ENCODE measurements around the gene MRI1. TPM values are rescaled to one million over a fixed set of nuclear protein-coding genes. Genes with fewer than 3 reads are reported as not detected.
"Not testable (repeated sequence)": the region's sequence is repeated elsewhere in the genome, so short reads cannot be mapped to it uniquely, and the experiment has no call there.

Gene MRI1
- total RNA-seq, 2 donors from 2014 or later: 19.6 to 21.3 TPM

DNA sequence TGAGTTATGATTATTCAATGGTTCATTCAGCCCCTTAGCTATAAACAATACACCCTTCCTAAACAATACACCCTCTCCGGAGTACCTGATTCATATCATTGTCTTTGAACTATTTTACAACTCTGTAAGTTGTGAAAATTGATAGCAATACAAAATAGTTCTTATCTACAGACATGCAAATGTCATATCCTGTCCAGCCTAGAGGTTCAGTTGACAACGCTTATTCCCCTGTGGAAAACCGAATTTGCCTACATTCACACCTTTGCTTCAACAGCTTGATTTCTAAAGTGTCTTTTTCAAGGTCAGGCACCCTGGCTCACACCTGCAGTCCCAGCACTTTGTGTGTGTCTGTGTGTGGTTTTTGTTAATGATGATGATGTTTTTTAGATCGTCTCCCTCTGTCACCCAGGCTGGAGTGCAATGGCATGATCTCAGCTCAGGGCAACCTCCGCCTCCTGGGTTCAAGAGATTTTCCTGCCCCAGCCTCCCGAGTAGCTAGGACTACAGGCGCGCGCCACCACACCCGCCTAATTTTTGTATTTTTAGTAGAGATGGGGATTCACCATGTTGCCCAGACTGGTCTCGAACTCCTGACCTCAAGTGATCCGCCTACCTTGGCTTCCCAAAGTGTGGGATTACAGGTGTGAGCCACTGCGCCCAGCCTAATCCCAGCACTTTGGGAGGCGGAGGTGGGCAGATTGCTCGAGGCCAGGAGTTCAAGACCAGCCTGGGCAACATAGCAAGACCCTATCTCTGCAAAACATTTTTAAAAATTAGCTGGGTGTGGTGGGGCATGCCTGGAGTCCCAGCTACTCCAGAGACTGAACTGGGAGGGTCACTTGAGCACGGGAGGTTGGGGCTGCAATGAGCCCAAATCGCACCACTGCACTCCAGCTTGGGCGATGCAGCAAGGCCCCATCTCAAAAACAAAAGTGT lies 19.5 kb downstream of the MRI1 start:
- intact Hi-C loops (cut with DNase I): loop anchor here (5.0 to 10.0 kb wide), 2 partner anchors 78 to 1719 kb away; partner anchors contain the start of gene ZNF844 (in 1 of the 2)
- no peak for DNase-seq (ENCODE audit: low spot score)

DNA sequence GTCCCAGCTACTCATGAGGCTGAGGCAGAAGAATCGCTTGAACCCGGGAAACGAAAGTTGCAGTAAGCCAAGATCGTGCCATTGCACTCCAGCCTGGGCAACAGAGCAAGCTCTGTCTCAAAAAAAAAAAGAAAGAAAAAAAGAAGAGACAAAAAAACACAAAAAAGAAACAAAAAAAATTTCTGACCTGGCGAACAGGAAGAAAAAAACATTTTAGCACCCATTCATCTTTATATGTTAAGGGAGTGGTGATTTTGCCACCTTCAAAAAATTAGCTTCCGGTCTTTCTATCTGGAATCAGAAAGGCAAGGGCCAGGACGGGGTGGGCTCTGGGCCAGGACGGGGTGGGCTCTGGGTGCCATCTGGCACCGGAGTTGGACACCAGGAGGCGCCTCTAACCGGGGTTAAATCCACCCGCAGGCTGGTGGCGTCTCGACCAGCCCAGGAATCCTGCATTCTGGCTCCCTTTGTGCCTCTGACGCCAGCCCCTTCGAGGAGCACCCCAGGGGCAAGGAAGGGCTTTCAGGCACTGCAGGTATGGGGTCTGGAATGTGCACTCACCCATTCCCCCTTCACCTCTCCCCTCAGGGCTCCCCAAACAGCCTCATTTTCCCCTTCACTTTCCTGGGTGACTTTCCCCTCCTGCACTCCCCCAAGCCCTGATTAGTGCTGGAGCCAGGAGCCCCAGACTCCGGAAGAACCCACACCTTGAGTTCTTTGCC lies 20.6 kb downstream of the MRI1 start:
- peak; percentile 91 for DNase-seq (ENCODE audit: low spot score)
- intact Hi-C loops (cut with DNase I): loop anchor here (5.0 to 10.0 kb wide), 2 partner anchors 77 to 1720 kb away; partner anchors contain the start of gene ZNF844 (in 1 of the 2)

DNA sequence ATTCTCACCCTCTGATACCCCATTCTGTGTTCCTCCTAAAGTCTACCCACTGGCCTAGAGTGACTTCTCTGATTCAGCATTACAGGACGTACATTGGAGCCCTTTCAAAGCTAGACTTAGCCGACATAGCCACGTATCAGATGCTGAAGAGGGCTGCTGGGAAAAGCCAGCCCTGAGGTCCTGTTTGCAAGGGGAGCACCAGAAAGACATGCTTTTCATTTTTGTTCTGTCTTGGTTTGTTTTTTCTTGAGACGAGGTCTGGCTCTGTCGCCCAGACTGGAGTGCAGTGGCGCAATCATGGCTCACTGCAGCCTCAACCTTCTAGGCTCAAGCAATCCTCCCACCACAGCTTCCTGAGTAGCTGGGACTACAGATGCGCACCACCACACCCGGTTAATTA lies 24.7 kb downstream of the MRI1 start:
- intact Hi-C loops (cut with DNase I): loop anchor here in 1 of 2 donors (10.0 kb wide), 1 partner anchor 1724 kb away; the partner anchor contains the start of gene ZNF844

DNA sequence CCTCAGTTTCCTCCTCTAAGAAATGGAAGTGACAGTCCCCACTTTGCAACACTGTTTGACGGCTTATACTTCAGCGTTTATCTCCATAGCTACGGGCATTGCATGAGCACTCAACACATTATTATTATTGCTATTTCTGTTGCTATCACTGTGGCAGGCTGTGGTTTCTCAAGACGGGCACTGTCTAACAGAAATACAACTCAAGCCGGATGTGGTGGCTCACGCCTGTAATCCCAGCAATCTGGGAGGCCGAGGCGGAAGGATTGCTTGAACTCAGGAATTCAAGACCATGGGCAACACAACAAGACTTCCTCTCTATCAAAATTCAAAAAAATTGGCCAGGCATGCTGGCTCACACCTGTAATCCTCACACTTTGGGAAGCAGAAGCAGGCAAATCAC lies 26.0 kb downstream of the MRI1 start:
- intact Hi-C loops (cut with DNase I): no loop called here
- no peak for DNase-seq (ENCODE audit: low spot score)

More for the DNA sequence above, 24.7 kb downstream of the MRI1 start:
- DNase-seq (ENCODE audit: low spot score): no peak

DNA sequence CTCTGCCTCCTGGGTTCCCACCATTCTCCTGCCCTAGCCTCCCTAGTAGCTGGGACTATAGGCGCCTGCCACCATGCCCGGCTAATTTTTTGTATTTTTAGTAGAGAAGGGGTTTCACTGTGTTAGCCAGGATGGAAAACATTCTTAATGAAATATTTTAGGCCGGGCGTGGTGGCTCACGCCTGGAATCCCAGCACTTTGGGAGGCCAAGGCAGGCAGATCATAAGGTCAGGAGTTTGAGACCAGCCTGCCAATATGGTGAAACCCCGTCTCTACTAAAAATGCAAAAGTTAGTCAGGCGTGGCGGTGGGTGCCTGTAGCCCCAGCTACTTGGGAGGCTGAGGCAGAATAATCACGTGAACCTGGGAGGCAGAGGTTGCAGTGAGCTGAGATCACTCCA lies 29.0 kb downstream of the MRI1 start:
- intact Hi-C loops (cut with DNase I); DNase-seq (ENCODE audit: low spot score): not testable (repeated sequence)

DNA sequence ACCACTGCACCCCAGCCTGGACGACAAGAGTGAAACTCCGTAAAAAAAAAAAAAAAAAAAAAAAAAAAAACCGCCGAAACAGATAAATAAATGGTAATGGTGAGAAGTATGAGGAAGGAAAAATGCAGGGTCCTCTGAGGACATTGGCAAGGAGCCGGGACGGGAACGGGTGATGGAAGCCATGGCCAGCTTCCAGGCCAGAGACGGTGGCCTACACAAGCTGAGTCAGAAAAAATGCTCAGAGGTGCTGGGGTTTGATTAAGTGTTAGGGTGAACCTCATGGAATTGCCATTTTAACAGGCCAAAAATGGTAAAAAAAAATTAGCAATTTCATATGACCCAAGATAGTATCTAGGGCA lies 30.1 kb downstream of the MRI1 start:
- intact Hi-C loops (cut with DNase I): no loop called here
- peak; percentile 93 for DNase-seq (ENCODE audit: low spot score)

DNA sequence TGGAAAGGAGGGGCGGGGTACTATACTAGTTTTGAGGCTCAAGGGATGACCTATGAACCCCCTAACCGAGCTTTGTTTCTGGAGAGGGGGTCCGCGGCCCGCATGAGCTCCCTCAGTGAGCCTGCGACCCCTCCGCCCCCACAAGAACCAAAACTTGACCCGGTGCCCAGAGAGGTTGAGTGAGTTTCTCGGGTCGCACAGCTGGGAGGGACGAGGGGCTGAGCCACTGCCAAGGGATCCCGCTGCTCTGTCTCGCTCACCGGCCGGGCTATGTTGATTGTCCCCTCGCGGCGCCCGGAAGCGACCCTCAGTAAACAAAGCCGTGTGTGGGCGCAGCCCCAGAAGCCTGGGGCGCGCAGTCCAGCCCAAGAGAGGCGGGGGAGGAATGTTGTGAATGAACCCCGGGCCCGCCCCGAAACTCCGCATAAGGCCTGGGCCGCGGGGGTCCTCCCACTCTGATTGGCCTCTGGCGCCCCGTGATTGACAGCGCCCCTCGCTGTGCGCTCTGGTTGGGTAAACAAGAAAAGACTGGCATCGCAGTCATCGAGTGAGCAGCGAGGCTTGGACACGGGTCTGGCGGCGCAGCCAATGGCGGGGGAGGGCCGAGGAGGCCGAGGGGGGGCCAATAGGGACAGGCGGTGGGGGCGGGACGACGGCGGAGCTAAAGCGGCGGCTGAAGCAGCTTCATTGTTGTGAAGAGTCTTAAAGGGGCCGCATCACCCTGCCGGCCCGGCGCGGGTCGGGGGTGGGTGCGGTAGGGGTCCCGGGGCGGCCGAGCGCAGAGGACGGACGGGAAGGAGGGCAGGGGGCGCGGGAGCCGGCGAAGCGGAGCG lies 30.7 kb downstream of the MRI1 start, which contains the start of gene ZSWIM4:
Gene ZSWIM4, plus strand, starts transcription at position 687 of the 833 bp plus-strand sequence. CDS start 206 bp downstream, outside the sequence.
- peak; percentile 99 for DNase-seq (ENCODE audit: low spot score)
- intact Hi-C loops (cut with DNase I): loop anchor here in 1 of 2 donors (5.0 kb wide), 1 partner anchor 37 kb away; no protein-coding TSS in a partner anchor

DNA sequence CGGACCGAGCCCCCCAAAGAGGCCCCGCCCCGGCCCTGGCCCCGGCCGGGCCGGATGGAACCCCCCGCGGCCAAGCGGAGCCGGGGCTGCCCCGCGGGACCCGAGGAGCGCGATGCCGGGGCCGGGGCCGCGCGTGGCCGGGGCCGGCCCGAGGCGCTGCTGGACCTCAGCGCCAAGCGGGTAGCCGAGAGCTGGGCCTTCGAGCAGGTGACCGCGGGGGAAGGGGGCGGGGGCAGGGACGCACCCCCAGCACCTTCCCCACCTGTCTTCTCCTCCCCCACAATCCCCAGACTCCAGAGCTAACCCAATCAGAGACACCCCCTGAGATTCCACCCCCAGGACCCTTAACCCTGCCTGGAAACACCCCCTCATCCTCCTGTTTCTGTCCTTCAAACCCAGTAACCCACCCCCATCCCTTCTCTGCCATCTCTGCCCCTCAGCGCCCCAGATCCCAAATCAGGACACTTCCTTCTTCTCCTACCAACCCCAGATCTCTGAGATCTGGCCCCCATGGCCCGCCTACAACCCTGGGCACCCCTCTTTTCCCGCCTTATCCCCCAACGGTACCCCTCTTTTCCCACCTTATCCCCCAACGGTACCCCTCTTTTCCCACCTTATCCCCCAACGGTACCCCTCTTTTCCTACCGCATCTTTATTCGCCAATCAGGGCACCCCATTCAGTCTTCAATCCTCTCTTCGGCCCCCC lies 31.4 kb downstream of the MRI1 start:
- DNase-seq (ENCODE audit: low spot score): no peak
- intact Hi-C loops (cut with DNase I): loop anchor here in 1 of 2 donors (5.0 kb wide), 1 partner anchor 37 kb away; no protein-coding TSS in a partner anchor

DNA sequence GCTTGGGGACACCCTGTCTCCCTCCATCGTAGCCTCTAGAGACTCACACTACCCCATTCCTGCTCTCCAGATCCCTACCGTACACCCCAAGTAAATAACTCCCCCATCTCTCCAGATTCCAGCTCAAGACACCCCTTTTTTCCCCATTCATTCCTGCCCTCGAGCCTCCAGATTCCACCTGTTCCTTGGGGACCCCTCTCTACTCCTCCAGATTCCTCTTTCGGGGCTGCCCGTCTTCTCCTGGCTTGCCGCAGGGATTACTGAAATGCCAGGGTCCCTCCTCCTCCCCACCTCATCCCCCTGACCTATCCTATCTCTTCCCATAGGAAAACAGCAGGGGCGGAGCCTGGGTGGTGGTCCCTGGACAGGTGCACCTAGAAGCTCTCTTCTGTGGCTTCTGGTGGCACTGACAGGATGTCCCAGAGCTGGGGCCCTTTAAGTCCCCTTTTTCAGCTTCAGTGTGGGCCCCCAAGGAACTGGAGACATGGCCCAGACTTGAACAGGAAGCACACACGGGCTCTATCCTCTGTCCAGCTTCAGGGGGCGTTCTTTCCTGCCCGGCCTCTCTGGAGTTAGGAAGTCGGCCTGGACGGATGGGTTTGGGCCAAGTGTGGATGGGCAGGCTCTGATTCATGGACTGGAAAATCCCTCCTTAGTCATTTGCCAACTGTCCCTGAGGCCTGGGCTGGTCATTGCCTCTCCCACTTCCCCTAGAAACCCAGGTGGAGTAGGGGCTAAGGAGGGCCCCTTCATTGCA lies 32.2 kb downstream of the MRI1 start:
- peak; percentile 93 for DNase-seq (ENCODE audit: low spot score)

DNA sequence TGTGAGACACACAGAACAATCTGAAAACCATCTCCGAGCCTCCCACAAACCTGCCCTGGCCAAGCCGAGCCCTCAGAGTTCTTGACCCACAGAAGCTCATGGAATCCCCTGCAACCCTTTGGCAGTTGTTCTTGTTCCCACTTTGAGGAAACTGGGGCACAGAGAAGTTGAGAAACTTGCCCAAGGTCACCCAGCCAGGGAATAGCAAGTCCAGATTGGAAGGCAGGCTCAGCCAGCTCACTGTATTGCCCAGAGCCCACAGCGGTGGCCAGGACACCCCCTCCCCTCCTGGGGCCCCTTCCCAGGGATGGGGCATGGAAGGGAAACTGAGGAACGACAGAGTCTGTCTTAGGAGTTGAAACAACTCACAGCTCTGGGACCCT lies 32.7 kb downstream of the MRI1 start:
- intact Hi-C loops (cut with DNase I): loop anchor here in 1 of 2 donors (5.0 kb wide), 1 partner anchor 35 kb away; no protein-coding TSS in a partner anchor
- DNase-seq (ENCODE audit: low spot score): no peak

More for the DNA sequence above, 32.2 kb downstream of the MRI1 start:
- intact Hi-C loops (cut with DNase I): loop anchor here in 1 of 2 donors (5.0 kb wide), 1 partner anchor 36 kb away; no protein-coding TSS in a partner anchor

DNA sequence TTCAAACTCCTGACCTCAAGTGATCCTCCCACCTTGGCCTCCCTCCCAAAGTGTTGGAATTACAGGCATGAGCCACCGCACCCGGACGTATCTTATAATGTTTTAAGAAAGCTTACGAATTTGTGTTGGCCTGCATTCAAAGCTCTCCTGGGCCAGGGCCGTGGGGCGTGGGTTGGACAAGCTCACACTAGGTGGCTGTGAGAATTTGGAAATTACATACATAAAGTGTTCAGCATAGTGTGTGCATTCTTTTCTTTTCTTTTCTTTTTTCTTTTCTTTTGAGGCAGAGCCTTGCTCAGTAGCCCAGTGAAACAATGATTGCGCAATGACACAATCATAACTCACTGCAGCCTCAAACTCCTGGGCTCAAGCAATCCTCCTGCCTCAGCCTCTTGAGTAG lies 33.5 kb downstream of the MRI1 start:
- peak; percentile 87 for DNase-seq (ENCODE audit: low spot score)
- intact Hi-C loops (cut with DNase I): loop anchor here (2.0 to 5.0 kb wide), 2 partner anchors 31 to 34 kb away; no protein-coding TSS in a partner anchor

DNA sequence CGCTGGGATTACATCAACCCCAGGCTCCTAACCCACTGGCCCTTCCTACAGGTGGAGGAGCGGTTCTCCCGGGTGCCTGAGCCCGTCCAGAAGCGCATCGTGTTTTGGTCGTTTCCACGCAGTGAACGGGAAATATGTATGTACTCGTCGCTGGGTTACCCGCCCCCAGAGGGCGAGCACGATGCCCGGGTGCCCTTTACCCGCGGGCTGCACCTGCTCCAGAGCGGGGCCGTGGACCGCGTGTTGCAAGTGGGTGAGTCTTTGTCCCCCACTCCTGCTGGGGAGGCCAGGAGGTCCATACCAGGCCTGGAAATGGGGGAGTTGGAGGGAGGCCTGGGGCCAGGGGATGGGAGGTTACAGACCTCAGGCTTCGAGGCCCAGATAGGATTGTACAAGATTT lies 35.3 kb downstream of the MRI1 start:
- intact Hi-C loops (cut with DNase I): loop anchor here (2.0 to 5.0 kb wide), 2 partner anchors 29 to 33 kb away; no protein-coding TSS in a partner anchor
- no peak for DNase-seq (ENCODE audit: low spot score)

DNA sequence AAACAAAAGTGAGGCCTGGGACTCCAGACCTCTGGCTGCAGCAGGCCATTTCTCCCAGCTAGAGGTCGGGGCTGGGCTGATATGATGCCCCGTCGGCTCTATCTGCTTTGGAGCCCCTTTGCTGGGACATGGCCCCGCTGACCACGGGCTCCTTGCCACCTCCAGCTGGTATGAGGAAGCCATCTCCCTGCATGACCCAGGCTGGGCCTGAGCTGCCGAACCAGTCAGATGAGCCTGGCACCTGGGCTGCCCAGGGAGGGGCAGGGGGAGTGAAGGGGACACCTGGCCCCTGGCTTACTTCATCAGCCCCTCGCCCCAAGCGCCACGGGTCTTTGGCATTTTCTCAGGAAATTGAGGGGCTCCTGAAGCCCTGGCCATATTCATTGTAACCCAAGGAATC lies 38.7 kb downstream of the MRI1 start:
- intact Hi-C loops (cut with DNase I): no loop called here
- DNase-seq (ENCODE audit: low spot score): no peak

DNA sequence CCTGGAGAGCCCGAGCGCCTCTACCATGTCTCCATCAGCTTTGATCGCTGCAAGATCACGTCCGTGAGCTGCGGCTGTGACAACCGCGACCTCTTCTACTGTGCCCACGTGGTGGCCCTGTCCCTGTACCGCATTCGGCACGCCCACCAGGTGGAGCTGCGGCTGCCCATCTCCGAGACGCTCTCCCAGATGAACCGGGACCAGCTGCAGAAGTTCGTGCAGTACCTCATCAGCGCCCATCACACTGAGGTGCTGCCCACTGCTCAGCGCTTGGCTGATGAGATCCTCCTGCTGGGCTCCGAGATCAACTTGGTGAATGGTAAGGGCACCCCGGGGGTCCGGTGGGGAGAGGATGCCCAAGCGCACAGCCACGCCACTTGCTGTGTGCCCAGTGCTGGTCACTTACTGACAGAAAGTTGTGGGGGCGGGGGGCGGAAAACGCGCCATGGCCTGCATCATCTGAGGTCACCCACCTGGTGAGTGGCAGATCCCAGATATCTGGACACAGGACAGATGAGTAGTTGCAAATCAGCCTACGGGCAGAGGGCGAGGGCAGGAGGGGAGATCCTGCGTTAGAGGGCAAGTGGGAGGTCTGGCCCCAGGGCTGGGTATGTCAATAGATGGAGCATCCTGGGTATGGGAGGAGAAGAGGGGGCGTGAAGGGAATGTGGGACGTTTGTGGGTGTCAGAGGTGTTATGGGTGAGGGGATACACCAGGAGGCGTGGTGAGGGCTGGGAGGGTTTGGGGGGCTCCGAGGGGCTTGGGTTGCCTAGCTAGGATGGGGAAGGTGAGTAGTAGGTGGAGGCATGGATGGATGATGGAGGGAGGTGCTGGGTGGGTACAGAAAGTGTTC lies 40.7 kb downstream of the MRI1 start:
- intact Hi-C loops (cut with DNase I): no loop called here
- no peak for DNase-seq (ENCODE audit: low spot score)

DNA sequence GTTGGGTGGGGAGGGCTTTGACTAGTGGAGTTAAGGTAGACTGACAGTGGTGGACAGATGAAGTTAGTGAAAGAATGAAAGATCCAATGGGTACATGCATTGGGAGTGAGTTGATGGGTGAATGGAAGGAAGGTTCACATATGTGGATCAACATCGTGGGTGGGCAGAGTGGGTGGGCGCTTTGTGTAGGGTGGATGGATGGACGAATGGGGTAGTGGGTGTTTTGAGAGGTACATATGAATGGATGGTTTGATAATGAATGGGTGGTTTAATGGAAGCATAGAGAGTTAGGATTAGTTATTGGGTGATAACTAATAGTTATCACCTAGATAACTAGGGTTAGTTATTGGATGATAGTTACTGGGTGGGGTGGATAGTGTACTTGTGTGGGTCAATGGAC lies 42.4 kb downstream of the MRI1 start:
- DNase-seq (ENCODE audit: low spot score): no peak
- intact Hi-C loops (cut with DNase I): no loop called here

DNA sequence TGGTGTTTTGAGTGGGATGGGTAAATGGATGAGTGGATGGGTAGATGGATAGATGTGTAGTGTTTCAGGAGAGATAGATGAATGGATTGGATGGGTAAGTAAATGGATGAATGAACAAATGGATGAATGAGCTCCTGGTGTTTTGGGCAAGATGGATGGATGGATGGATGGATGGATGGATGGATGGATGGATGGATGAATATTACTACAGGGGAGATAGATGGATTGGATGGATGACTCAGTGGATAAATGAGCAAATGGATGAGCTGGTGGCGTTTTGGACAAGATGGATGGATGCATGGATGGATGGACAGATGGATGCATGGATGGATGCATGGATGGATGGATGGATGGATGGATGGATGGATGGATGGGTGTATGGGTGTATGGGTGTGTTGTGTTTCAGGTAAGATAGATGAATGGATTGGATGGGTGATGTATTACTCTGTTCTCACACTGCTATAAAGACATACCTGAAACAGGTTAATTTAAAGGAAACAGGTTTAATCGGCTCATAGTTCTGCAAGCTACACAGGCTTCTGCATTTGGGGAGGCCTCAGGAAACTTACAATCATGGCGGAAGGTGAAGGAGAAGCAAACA lies 43.2 kb downstream of the MRI1 start:
- no peak for DNase-seq (ENCODE audit: low spot score)
- intact Hi-C loops (cut with DNase I): no loop called here
